H9 (cell line): Measurements from ENCODE around the gene MYO1E. TPM values are rescaled to one million over a fixed set of nuclear protein-coding genes. Genes with fewer than 3 reads are reported as not detected.
A peak's percentile ranks its signal among the peaks of the same experiment; 100 is the strongest.

Experiments used
- DNase-seq: peaks from one replicate; pipeline ENCODE4 v3.0.0-alpha.2; 2017
- H2AFZ ChIP-seq: one replicate; pipeline ENCODE4 v1.6.1; 2013; ENCODE audit warnings: mild to moderate bottlenecking, low read length, control low read depth, moderate library complexity
- H2AK5ac ChIP-seq: 2 replicates; pipeline ENCODE4 v1.6.1; 2013; ENCODE audit warnings: low read length, control low read depth, mixed read lengths; ENCODE audit not compliant: insufficient read length
- H2BK120ac ChIP-seq: one replicate; pipeline ENCODE4 v1.6.1; 2013; ENCODE audit warnings: low read depth, mild to moderate bottlenecking, low read length, control low read depth, inconsistent platforms; ENCODE audit not compliant: poor library complexity, severe bottlenecking
- H2BK12ac ChIP-seq: 2 replicates; pipeline ENCODE4 v1.6.1; 2013; ENCODE audit warnings: low read length, control low read depth, mixed read lengths, low read depth; ENCODE audit not compliant: insufficient read length
- H2BK15ac ChIP-seq: 2 replicates; pipeline ENCODE4 v1.6.1; 2013; ENCODE audit warnings: low read depth, low read length, control low read depth
- H2BK20ac ChIP-seq: one replicate; pipeline ENCODE4 v1.6.1; 2013; ENCODE audit warnings: low read depth, mild to moderate bottlenecking, low read length, control low read depth, inconsistent platforms; ENCODE audit not compliant: poor library complexity, severe bottlenecking
- H2BK5ac ChIP-seq: 2 replicates; pipeline ENCODE4 v1.6.1; 2013; ENCODE audit warnings: low read length, control low read depth, mixed read lengths; ENCODE audit not compliant: insufficient read length
- H3K14ac ChIP-seq: 2 replicates; pipeline ENCODE4 v1.6.1; 2013; ENCODE audit warnings: low read length, control low read depth; ENCODE audit not compliant: insufficient read depth
- H3K18ac ChIP-seq: 2 replicates; pipeline ENCODE4 v1.6.1; 2013; ENCODE audit warnings: low read depth, mild to moderate bottlenecking, mixed read lengths, low read length, control low read depth; ENCODE audit not compliant: insufficient read length
- H3K23ac ChIP-seq: 2 replicates; pipeline ENCODE4 v1.6.1; 2013; ENCODE audit warnings: low read length, control low read depth, mixed read lengths, low read depth; ENCODE audit not compliant: insufficient read length
- H3K23me2 ChIP-seq: 2 replicates; pipeline ENCODE4 v1.6.1; 2013; ENCODE audit warnings: low read depth, mild to moderate bottlenecking, mixed read lengths, low read length, control low read depth; ENCODE audit not compliant: insufficient read length, poor library complexity, severe bottlenecking
- H3K27ac ChIP-seq: 2 replicates; pipeline ENCODE4 v1.5.1; 2013; ENCODE audit warnings: low read length, control low read depth, mixed read lengths, low read depth; ENCODE audit not compliant: insufficient read length
- H3K27me3 ChIP-seq: 2 replicates; pipeline ENCODE4 v1.6.1; 2013; ENCODE audit warnings: low read length, control low read depth, inconsistent platforms; ENCODE audit not compliant: insufficient read depth
- H3K4ac ChIP-seq: 2 replicates; pipeline ENCODE4 v1.6.1; 2013; ENCODE audit warnings: low read depth, mild to moderate bottlenecking, control low read depth, inconsistent platforms, low read length, moderate library complexity
- H3K4me1 ChIP-seq: 2 replicates; pipeline ENCODE4 v1.6.1; 2013; ENCODE audit warnings: low read length, control low read depth, inconsistent platforms; ENCODE audit not compliant: insufficient read depth
- H3K4me2 ChIP-seq: 2 replicates; pipeline ENCODE4 v1.6.1; 2013; ENCODE audit warnings: low read length, control low read depth, mixed read lengths; ENCODE audit not compliant: insufficient read length, insufficient read depth
- H3K56ac ChIP-seq: 2 replicates; pipeline ENCODE4 v1.6.1; 2013; ENCODE audit warnings: low read depth, mild to moderate bottlenecking, mixed read lengths, low read length, control low read depth; ENCODE audit not compliant: insufficient read length
- H3K79me1 ChIP-seq: 2 replicates; pipeline ENCODE4 v1.6.1; 2013; ENCODE audit warnings: low read depth, mild to moderate bottlenecking, moderate library complexity, low read length, control low read depth, inconsistent platforms; ENCODE audit not compliant: insufficient read depth, poor library complexity, severe bottlenecking
- H3K79me2 ChIP-seq: 2 replicates; pipeline ENCODE4 v1.6.1; 2013; ENCODE audit warnings: low read length, control low read depth, inconsistent platforms; ENCODE audit not compliant: insufficient read depth
- H3K9ac ChIP-seq: 2 replicates; pipeline ENCODE4 v1.6.1; 2013; ENCODE audit warnings: low read length, control low read depth, mixed read lengths; ENCODE audit not compliant: insufficient read length; ENCODE audit errors: extremely low read depth
- H3K9me3 ChIP-seq: one replicate; pipeline ENCODE4 v1.6.1; 2013; ENCODE audit warnings: low read depth, low read length, inconsistent platforms; ENCODE audit not compliant: control insufficient read depth
- H3T11ph ChIP-seq: one replicate; pipeline ENCODE4 v1.6.1; 2013; ENCODE audit warnings: mild to moderate bottlenecking, low read length, control low read depth, inconsistent platforms
- H4K20me1 ChIP-seq: one replicate; pipeline ENCODE4 v1.6.1; 2013; ENCODE audit not compliant: control insufficient read depth, insufficient read length, insufficient read depth
- H4K5ac ChIP-seq: 2 replicates; pipeline ENCODE4 v1.6.1; 2013; ENCODE audit warnings: low read depth, mild to moderate bottlenecking, mixed read lengths, low read length, control low read depth; ENCODE audit not compliant: insufficient read length
- H4K8ac ChIP-seq: replicated peaks from 2 replicates; pipeline ENCODE4 v1.6.1; 2013; ENCODE audit warnings: low read length, control low read depth, mixed read lengths, low read depth; ENCODE audit not compliant: insufficient read length
- H4K91ac ChIP-seq: 2 replicates; pipeline ENCODE4 v1.6.1; 2013; ENCODE audit warnings: low read depth, mild to moderate bottlenecking, moderate library complexity, mixed read lengths, low read length, control low read depth; ENCODE audit not compliant: insufficient read length
- H3K27ac Mint-ChIP-seq, 3 experiments: 2 replicates in 2 of 3; 3 replicates in 1 of 3; pipeline ENCODE4 v1.8.0; 2020 to 2021; ENCODE audit warnings: mixed read lengths in 3 of 3, mild to moderate bottlenecking in 1 of 3, moderate library complexity in 1 of 3
- H3K27me3 Mint-ChIP-seq: 2 replicates; pipeline ENCODE4 v1.8.0; 2021; ENCODE audit warnings: low read depth, mild to moderate bottlenecking, moderate library complexity, mixed read lengths
- H3K36me3 Mint-ChIP-seq, 3 experiments: 2 replicates in 2 of 3; 3 replicates in 1 of 3; pipeline ENCODE4 v1.8.0; 2020 to 2021; ENCODE audit warnings: low read depth in 3 of 3, mixed read lengths in 3 of 3; ENCODE audit not compliant: insufficient read depth in 1 of 3
- H3K4me1 Mint-ChIP-seq, 2 experiments: 2 replicates each; pipeline ENCODE4 v1.8.0; 2020; ENCODE audit warnings: mixed read lengths in 2 of 2
- H3K4me3 Mint-ChIP-seq, 2 experiments: 2 replicates in 1 of 2; 3 replicates in 1 of 2; pipeline ENCODE4 v1.8.0; 2020 to 2021; ENCODE audit warnings: mild to moderate bottlenecking in 2 of 2, mixed read lengths in 2 of 2, moderate library complexity in 1 of 2
- H3K9me3 Mint-ChIP-seq, 2 experiments: 2 replicates in 1 of 2; 3 replicates in 1 of 2; pipeline ENCODE4 v1.8.0; 2020; ENCODE audit warnings: mild to moderate bottlenecking in 2 of 2, mixed read lengths in 2 of 2, moderate library complexity in 1 of 2
- CTCF ChIP-seq: fragments of 200-600 bp; sonication (generic); conservative IDR thresholded peaks from 3 replicates; pipeline ENCODE4 v1.8.0; 2021; ENCODE audit warnings: antibody characterized with exemption, mild to moderate bottlenecking
- WGBS: extraction: QIAGEN DNeasy Blood & Tissue Kit; methylation state at CpG from one replicate; pipeline ENCODE4 v1.1.7; 2013; ENCODE audit warnings: missing lambda C conversion rate, low lambda C conversion rate, mixed read lengths; ENCODE audit not compliant: insufficient read length; ENCODE audit errors: extremely low coverage; 5-methylcytosine and 5-hydroxymethylcytosine counted together
- total RNA-seq: library from RNA; stranded (reverse); gene quantifications from 2 replicates; pipeline ENCODE4 v1.2.1, GENCODE V29; 2021

Gene MYO1E
- total RNA-seq, 1 experiment from 2014 or later, result 235 TPM

GRCh38 chr15:59400103-59400813 lies 27.6 kb upstream of the MYO1E start:
- H3K36me3 Mint-ChIP-seq, result no peaks in the 10 kb centered on the region
- Histone ChIP-seq H4K8ac (no peak overlapping the region), H3T11ph (no peak overlapping the region), H3K4ac (no peak overlapping the region), H3K56ac (no peak overlapping the region), H2AK5ac (no peak overlapping the region), H3K9me3 (no peaks in the 10 kb centered on the region), H2BK12ac (no peak overlapping the region), H3K27me3 (no peaks in the 10 kb centered on the region), H3K27ac (no peak overlapping the region), H3K79me2 (no peaks in the 10 kb centered on the region), H2BK15ac (no peak overlapping the region), H3K4me1 (peaks cover 2% of the 10 kb centered on the region; the same call in 1 of the 2 replicates), H3K23ac (no peak overlapping the region), H4K20me1 (no peaks in the 10 kb centered on the region), H3K23me2 (no peaks in the 10 kb centered on the region), H4K91ac (no peak overlapping the region), H2BK5ac (no peak overlapping the region), H2BK20ac (no peak overlapping the region), H2BK120ac (no peak overlapping the region), H3K18ac (no peak overlapping the region), H3K14ac (no peak overlapping the region), H3K9ac (no peak overlapping the region), H3K79me1 (no peaks in the 10 kb centered on the region), H3K4me2 (no peak overlapping the region), H2AFZ (no peak overlapping the region), H4K5ac (peak overlapping the region; percentile 21)
- WGBS, result no CpG with 5 or more reads among the region's 13 CpGs
- peaks cover 37 to 51% of the 10 kb centered on the region in 2 experiments for H3K4me1 Mint-ChIP-seq
- H3K27me3 Mint-ChIP-seq, result peaks cover 21% of the 10 kb centered on the region
- DNase-seq, result no peak
- H3K9me3 Mint-ChIP-seq, result no peaks in the 10 kb centered on the region; a peak in 1 of 5 replicates
- TF ChIP-seq CTCF, result no peak
- no peak overlapping the region for H3K4me3 Mint-ChIP-seq
- peak overlapping the region in 1 of 3 experiments; percentile 35; a peak in 1 of 7 replicates for H3K27ac Mint-ChIP-seq
